Inflammatory macrophage treated with lipopolysaccharide for 4 hours (primary cell): ENCODE results near the gene RBMY1E.
"Not testable (repeated sequence)": the region's sequence is repeated elsewhere in the genome, so short reads cannot be mapped to it uniquely, and the experiment has no call there.

Source experiments
- DNase-seq: peaks from one replicate; pipeline ENCODE4 v3.0.0-alpha.2; 2020

Gene RBMY1E

GRCh38 chrY:21917932-21918331, at the start of gene RBMY1E:
Gene RBMY1E (minus strand): TSS chrY:21918032. CDS start chrY:21916054, 1,978 bp downstream.
- DNase-seq: not testable (repeated sequence)

- DNase-seq: not testable (repeated sequence)
These were observed 23.4 kb downstream of the RBMY1E start, which contains the start of gene RBMY1D for GRCh38 chrY:21894426-21894825. Gene RBMY1D (minus strand): TSS chrY:21894526. CDS start chrY:21892513, 2,013 bp downstream.

GRCh38 chrY:21869407-21870076, 48.3 kb downstream of the RBMY1E start:
- not testable (repeated sequence) for DNase-seq
